H9 (cell line): Measurements from ENCODE around the gene FAHD1. TPM values are rescaled to one million over a fixed set of nuclear protein-coding genes. Genes with fewer than 3 reads are reported as not detected.

ENCODE experiments used
- DNase-seq: peaks from one replicate; pipeline ENCODE4 v3.0.0-alpha.2; 2017
- H2AFZ ChIP-seq: one replicate; pipeline ENCODE4 v1.6.1; 2013; ENCODE audit warnings: mild to moderate bottlenecking, low read length, control low read depth, moderate library complexity
- H2AK5ac ChIP-seq: 2 replicates; pipeline ENCODE4 v1.6.1; 2013; ENCODE audit warnings: low read length, control low read depth, mixed read lengths; ENCODE audit not compliant: insufficient read length
- H2BK120ac ChIP-seq: one replicate; pipeline ENCODE4 v1.6.1; 2013; ENCODE audit warnings: low read depth, mild to moderate bottlenecking, low read length, control low read depth, inconsistent platforms; ENCODE audit not compliant: poor library complexity, severe bottlenecking
- H2BK12ac ChIP-seq: 2 replicates; pipeline ENCODE4 v1.6.1; 2013; ENCODE audit warnings: low read length, control low read depth, mixed read lengths, low read depth; ENCODE audit not compliant: insufficient read length
- H2BK15ac ChIP-seq: 2 replicates; pipeline ENCODE4 v1.6.1; 2013; ENCODE audit warnings: low read depth, low read length, control low read depth
- H2BK20ac ChIP-seq: one replicate; pipeline ENCODE4 v1.6.1; 2013; ENCODE audit warnings: low read depth, mild to moderate bottlenecking, low read length, control low read depth, inconsistent platforms; ENCODE audit not compliant: poor library complexity, severe bottlenecking
- H2BK5ac ChIP-seq: 2 replicates; pipeline ENCODE4 v1.6.1; 2013; ENCODE audit warnings: low read length, control low read depth, mixed read lengths; ENCODE audit not compliant: insufficient read length
- H3K14ac ChIP-seq: 2 replicates; pipeline ENCODE4 v1.6.1; 2013; ENCODE audit warnings: low read length, control low read depth; ENCODE audit not compliant: insufficient read depth
- H3K18ac ChIP-seq: 2 replicates; pipeline ENCODE4 v1.6.1; 2013; ENCODE audit warnings: low read depth, mild to moderate bottlenecking, mixed read lengths, low read length, control low read depth; ENCODE audit not compliant: insufficient read length
- H3K23ac ChIP-seq: 2 replicates; pipeline ENCODE4 v1.6.1; 2013; ENCODE audit warnings: low read length, control low read depth, mixed read lengths, low read depth; ENCODE audit not compliant: insufficient read length
- H3K23me2 ChIP-seq: 2 replicates; pipeline ENCODE4 v1.6.1; 2013; ENCODE audit warnings: low read depth, mild to moderate bottlenecking, mixed read lengths, low read length, control low read depth; ENCODE audit not compliant: insufficient read length, poor library complexity, severe bottlenecking
- H3K27ac ChIP-seq: 2 replicates; pipeline ENCODE4 v1.5.1; 2013; ENCODE audit warnings: low read length, control low read depth, mixed read lengths, low read depth; ENCODE audit not compliant: insufficient read length
- H3K27me3 ChIP-seq: 2 replicates; pipeline ENCODE4 v1.6.1; 2013; ENCODE audit warnings: low read length, control low read depth, inconsistent platforms; ENCODE audit not compliant: insufficient read depth
- H3K4ac ChIP-seq: 2 replicates; pipeline ENCODE4 v1.6.1; 2013; ENCODE audit warnings: low read depth, mild to moderate bottlenecking, control low read depth, inconsistent platforms, low read length, moderate library complexity
- H3K4me1 ChIP-seq: 2 replicates; pipeline ENCODE4 v1.6.1; 2013; ENCODE audit warnings: low read length, control low read depth, inconsistent platforms; ENCODE audit not compliant: insufficient read depth
- H3K4me2 ChIP-seq: 2 replicates; pipeline ENCODE4 v1.6.1; 2013; ENCODE audit warnings: low read length, control low read depth, mixed read lengths; ENCODE audit not compliant: insufficient read length, insufficient read depth
- H3K56ac ChIP-seq: 2 replicates; pipeline ENCODE4 v1.6.1; 2013; ENCODE audit warnings: low read depth, mild to moderate bottlenecking, mixed read lengths, low read length, control low read depth; ENCODE audit not compliant: insufficient read length
- H3K79me1 ChIP-seq: 2 replicates; pipeline ENCODE4 v1.6.1; 2013; ENCODE audit warnings: low read depth, mild to moderate bottlenecking, moderate library complexity, low read length, control low read depth, inconsistent platforms; ENCODE audit not compliant: insufficient read depth, poor library complexity, severe bottlenecking
- H3K79me2 ChIP-seq: 2 replicates; pipeline ENCODE4 v1.6.1; 2013; ENCODE audit warnings: low read length, control low read depth, inconsistent platforms; ENCODE audit not compliant: insufficient read depth
- H3K9ac ChIP-seq: 2 replicates; pipeline ENCODE4 v1.6.1; 2013; ENCODE audit warnings: low read length, control low read depth, mixed read lengths; ENCODE audit not compliant: insufficient read length; ENCODE audit errors: extremely low read depth
- H3K9me3 ChIP-seq: one replicate; pipeline ENCODE4 v1.6.1; 2013; ENCODE audit warnings: low read depth, low read length, inconsistent platforms; ENCODE audit not compliant: control insufficient read depth
- H3T11ph ChIP-seq: one replicate; pipeline ENCODE4 v1.6.1; 2013; ENCODE audit warnings: mild to moderate bottlenecking, low read length, control low read depth, inconsistent platforms
- H4K20me1 ChIP-seq: one replicate; pipeline ENCODE4 v1.6.1; 2013; ENCODE audit not compliant: control insufficient read depth, insufficient read length, insufficient read depth
- H4K5ac ChIP-seq: 2 replicates; pipeline ENCODE4 v1.6.1; 2013; ENCODE audit warnings: low read depth, mild to moderate bottlenecking, mixed read lengths, low read length, control low read depth; ENCODE audit not compliant: insufficient read length
- H4K8ac ChIP-seq: replicated peaks from 2 replicates; pipeline ENCODE4 v1.6.1; 2013; ENCODE audit warnings: low read length, control low read depth, mixed read lengths, low read depth; ENCODE audit not compliant: insufficient read length
- H4K91ac ChIP-seq: 2 replicates; pipeline ENCODE4 v1.6.1; 2013; ENCODE audit warnings: low read depth, mild to moderate bottlenecking, moderate library complexity, mixed read lengths, low read length, control low read depth; ENCODE audit not compliant: insufficient read length
- H3K27ac Mint-ChIP-seq, 3 experiments: 2 replicates in 2 of 3; 3 replicates in 1 of 3; pipeline ENCODE4 v1.8.0; 2020 to 2021; ENCODE audit warnings: mixed read lengths in 3 of 3, mild to moderate bottlenecking in 1 of 3, moderate library complexity in 1 of 3
- H3K27me3 Mint-ChIP-seq: 2 replicates; pipeline ENCODE4 v1.8.0; 2021; ENCODE audit warnings: low read depth, mild to moderate bottlenecking, moderate library complexity, mixed read lengths
- H3K36me3 Mint-ChIP-seq, 3 experiments: 2 replicates in 2 of 3; 3 replicates in 1 of 3; pipeline ENCODE4 v1.8.0; 2020 to 2021; ENCODE audit warnings: low read depth in 3 of 3, mixed read lengths in 3 of 3; ENCODE audit not compliant: insufficient read depth in 1 of 3
- H3K4me1 Mint-ChIP-seq, 2 experiments: 2 replicates each; pipeline ENCODE4 v1.8.0; 2020; ENCODE audit warnings: mixed read lengths in 2 of 2
- H3K4me3 Mint-ChIP-seq, 2 experiments: 2 replicates in 1 of 2; 3 replicates in 1 of 2; pipeline ENCODE4 v1.8.0; 2020 to 2021; ENCODE audit warnings: mild to moderate bottlenecking in 2 of 2, mixed read lengths in 2 of 2, moderate library complexity in 1 of 2
- H3K9me3 Mint-ChIP-seq, 2 experiments: 2 replicates in 1 of 2; 3 replicates in 1 of 2; pipeline ENCODE4 v1.8.0; 2020; ENCODE audit warnings: mild to moderate bottlenecking in 2 of 2, mixed read lengths in 2 of 2, moderate library complexity in 1 of 2
- WGBS: extraction: QIAGEN DNeasy Blood & Tissue Kit; methylation state at CpG from one replicate; pipeline ENCODE4 v1.1.7; 2013; ENCODE audit warnings: missing lambda C conversion rate, low lambda C conversion rate, mixed read lengths; ENCODE audit not compliant: insufficient read length; ENCODE audit errors: extremely low coverage; 5-methylcytosine and 5-hydroxymethylcytosine counted together
- total RNA-seq: library from RNA; stranded (reverse); gene quantifications from 2 replicates; pipeline ENCODE4 v1.2.1, GENCODE V29; 2021
- TF ChIP-seq, protein P1 (sequence below): fragments of 200-600 bp; sonication (generic); conservative IDR thresholded peaks from 3 replicates; pipeline ENCODE4 v1.8.0; 2021; ENCODE audit warnings: antibody characterized with exemption, mild to moderate bottlenecking

FAHD1 gene
- total RNA-seq, 1 experiment from 2014 or later, result 16.2 TPM

DNA sequence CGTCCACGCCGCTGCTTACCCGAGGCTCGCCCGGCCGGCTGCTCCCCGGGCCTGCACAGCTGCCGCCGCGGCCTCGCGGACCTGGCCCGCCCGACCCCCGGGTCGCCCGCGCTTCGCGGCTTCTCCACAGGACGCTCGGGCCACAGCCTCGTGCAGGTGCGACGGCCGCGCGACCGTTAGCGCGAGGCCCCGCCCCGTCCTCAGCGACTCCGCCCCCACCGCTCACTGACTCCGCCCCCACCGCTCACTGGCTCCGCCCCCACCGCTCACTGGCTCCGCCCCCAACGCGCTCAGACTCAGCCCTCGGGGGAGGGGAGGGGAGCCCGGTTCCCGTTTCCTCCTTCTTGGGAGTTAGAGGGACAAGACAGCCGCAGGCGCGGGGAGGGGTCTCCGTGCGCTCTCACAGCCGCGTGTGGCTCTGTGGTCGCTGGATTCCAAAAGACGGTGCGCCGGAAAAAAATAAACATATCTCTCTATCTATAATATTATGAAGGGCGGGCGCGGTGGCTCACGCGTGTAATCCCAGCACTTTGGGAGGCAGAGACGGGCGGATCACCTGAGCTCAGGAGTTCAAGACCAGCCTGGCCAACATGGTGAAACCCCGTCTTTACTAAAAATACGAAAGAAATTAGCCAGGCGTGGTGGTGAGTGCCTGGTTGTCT, 45.1 kb downstream of the FAHD1 start, which contains the start of gene MEIOB:
TSS of gene MEIOB (minus strand) at position 191 of the 662 bp plus-strand sequence. CDS start 3,989 bp downstream, outside the sequence.
- Histone ChIP-seq H3K4me1 (no peaks in the 10 kb centered on the region), H2AK5ac (no peak within 1 kb of the TSS), H3K9me3 (no peaks in the 10 kb centered on the region), H4K8ac (no peak within 1 kb of the TSS), H2BK15ac (no peak within 1 kb of the TSS), H3K9ac (no peak within 1 kb of the TSS), H2BK120ac (no peak within 1 kb of the TSS), H4K20me1 (no peaks in the 10 kb centered on the region), H3K79me1 (no peaks in the 10 kb centered on the region), H3T11ph (no peak within 1 kb of the TSS), H3K27me3 (no peaks in the 10 kb centered on the region; the same call in 1 of the 2 replicates), H2BK5ac (no peak within 1 kb of the TSS), H3K79me2 (no peaks in the 10 kb centered on the region; the same call in 1 of the 2 replicates), H2AFZ (peak within 1 kb of the TSS; percentile 22), H3K23me2 (no peaks in the 10 kb centered on the region), H4K5ac (no peak within 1 kb of the TSS), H3K23ac (no peak within 1 kb of the TSS), H3K18ac (no peak within 1 kb of the TSS), H3K4me2 (peak within 1 kb of the TSS; percentile 53), H3K4ac (no peak within 1 kb of the TSS), H3K56ac (no peak within 1 kb of the TSS), H4K91ac (no peak within 1 kb of the TSS), H3K14ac (no peak within 1 kb of the TSS), H3K27ac (no peak within 1 kb of the TSS), H2BK20ac (no peak within 1 kb of the TSS), H2BK12ac (no peak within 1 kb of the TSS)
- H3K4me1 Mint-ChIP-seq, result peaks cover 2 to 5% of the 10 kb centered on the region in 2 experiments; a peak in 2 of 4 replicates
- no CpG with 5 or more reads among the region's 68 CpGs for WGBS
- H3K9me3 Mint-ChIP-seq, result peaks cover 0 to 2% of the 10 kb centered on the region in 2 experiments; a peak in 1 of 5 replicates
- peak within 1 kb of the TSS; percentile 63 to 96 for H3K4me3 Mint-ChIP-seq
- H3K27me3 Mint-ChIP-seq, result peaks cover 37% of the 10 kb centered on the region
- H3K27ac Mint-ChIP-seq, result peak within 1 kb of the TSS in 1 of 3 experiments; percentile 65; a peak in 1 of 7 replicates
- H3K36me3 Mint-ChIP-seq, result peaks cover 0 to 3% (median 0%) of the 10 kb centered on the region in 3 experiments; a peak in 1 of 7 replicates
- peak; percentile 90 for DNase-seq
- TF ChIP-seq, protein P1, sequence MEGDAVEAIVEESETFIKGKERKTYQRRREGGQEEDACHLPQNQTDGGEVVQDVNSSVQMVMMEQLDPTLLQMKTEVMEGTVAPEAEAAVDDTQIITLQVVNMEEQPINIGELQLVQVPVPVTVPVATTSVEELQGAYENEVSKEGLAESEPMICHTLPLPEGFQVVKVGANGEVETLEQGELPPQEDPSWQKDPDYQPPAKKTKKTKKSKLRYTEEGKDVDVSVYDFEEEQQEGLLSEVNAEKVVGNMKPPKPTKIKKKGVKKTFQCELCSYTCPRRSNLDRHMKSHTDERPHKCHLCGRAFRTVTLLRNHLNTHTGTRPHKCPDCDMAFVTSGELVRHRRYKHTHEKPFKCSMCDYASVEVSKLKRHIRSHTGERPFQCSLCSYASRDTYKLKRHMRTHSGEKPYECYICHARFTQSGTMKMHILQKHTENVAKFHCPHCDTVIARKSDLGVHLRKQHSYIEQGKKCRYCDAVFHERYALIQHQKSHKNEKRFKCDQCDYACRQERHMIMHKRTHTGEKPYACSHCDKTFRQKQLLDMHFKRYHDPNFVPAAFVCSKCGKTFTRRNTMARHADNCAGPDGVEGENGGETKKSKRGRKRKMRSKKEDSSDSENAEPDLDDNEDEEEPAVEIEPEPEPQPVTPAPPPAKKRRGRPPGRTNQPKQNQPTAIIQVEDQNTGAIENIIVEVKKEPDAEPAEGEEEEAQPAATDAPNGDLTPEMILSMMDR, result no peak
